GM19328 (cell line): ENCODE data around the gene ATAD3B.
"Not testable (repeated sequence)": the region's sequence is repeated elsewhere in the genome, so short reads cannot be mapped to it uniquely, and the experiment has no call there.

Source experiments
- ATAC-seq: cut with Tn5 transposase; IDR thresholded peaks from one replicate; pipeline ENCODE4 v1.9.1; 2021; ENCODE audit warnings: mild to moderate bottlenecking, moderate library complexity; ENCODE audit not compliant: unreplicated experiment

The ATAD3B gene

DNA sequence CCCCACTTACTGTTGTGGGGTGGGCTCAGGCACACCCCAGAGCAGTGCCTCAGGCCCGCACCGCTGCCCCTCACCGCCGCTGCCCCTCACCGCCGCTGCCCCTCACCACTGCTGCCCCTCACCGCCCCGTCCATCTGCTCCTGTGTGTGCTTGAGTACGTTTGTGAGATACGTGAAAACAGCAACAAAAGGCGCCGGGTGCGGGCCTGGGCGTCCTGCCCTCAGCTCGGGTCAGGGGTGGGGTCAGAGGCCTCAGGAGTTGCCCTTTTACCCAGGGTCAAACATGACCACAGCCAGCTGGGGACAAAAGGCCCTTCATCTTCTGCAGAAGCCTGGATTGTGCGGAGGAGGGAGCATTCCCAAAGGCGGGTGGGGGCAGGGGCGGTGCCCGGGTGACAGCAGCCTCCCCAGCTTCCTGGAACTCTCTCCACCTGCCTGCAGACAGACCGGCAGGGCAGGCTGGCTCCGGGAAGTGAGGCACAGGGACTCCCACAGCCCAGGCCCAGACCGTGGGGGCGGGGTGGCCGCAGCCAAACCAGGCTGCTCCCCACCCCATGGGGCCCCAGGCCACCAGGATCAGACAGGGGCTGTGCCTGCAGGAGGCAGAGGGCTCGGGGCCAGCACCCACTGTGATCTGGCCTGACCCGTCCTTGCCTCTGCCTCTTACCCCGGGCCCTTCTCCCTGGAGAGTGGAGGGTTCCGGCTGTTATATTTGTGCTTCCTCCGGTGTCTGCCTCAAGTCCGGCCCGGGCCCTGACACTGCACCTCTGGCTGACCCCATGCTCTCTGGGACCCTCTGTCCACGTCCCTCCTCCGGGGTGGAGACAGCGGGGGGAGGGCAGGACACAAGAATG is 38.4 kb upstream of the ATAD3B start:
- no peak for ATAC-seq

DNA sequence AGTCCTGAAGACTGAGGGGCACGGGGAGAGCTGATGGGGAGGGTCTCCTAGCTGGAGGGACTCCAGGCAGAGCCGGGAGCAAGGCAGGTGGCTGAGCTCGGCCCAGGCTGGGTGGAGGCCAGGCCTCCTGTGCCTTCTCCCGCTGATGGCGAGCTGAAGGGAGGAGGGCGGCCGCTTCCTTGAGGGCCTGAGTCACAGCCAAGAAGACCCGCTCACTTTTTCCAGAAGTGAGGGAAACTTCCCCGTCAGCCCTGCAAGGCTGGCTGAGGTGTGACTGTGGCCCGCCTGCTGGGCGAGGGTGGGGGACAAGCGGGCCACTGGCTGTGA is 37.8 kb upstream of the ATAD3B start:
- no peak for ATAC-seq

DNA sequence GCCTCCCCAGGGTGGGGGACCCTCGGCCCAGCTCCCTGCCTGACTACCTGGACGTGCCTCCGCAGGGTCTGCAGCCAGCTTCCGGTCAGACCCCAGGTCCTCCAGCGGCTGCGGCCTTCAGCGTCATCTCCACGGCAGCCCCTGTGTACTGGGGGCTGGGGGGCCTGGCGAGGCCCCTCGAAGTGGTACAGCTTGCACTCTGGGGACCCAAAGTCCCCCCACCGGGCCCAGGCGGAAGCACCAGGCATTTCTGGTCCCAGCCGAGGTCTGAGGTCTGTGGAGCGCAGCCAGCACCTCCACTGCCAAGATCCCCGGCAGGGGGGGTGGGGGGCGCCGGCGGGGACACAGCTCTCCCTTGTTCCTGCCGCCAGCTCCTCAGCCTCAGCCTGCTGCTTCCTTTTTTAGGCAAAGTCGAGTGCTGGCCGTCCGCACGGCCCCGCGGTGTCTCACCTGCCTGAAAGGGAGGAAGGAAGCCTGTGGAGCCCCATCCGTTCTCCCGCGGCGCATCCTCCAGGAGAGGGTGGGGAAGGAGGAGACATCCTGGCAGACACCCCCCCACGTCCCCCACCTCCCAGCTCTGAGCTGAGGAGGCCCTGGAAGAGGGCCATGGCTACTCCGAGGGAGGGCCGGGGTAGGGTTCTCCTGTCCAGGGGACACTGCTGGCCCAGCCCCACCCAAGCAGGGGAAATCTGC is 37.3 kb upstream of the ATAD3B start:
- ATAC-seq = no peak

- ATAC-seq = no peak
These were observed 36.8 kb upstream of the ATAD3B start for GRCh38 chr1:1434824-1435105.

GRCh38 chr1:1435106-1435903 is 36.3 kb upstream of the ATAD3B start, which contains the start of gene VWA1:
TSS of gene VWA1 (plus strand) at chr1:1435690. CDS start at chr1:1435749, 59 bp downstream.
- ATAC-seq = no peak

- ATAC-seq = no peak
These were observed 35.5 kb upstream of the ATAD3B start for GRCh38 chr1:1435911-1436629.

DNA sequence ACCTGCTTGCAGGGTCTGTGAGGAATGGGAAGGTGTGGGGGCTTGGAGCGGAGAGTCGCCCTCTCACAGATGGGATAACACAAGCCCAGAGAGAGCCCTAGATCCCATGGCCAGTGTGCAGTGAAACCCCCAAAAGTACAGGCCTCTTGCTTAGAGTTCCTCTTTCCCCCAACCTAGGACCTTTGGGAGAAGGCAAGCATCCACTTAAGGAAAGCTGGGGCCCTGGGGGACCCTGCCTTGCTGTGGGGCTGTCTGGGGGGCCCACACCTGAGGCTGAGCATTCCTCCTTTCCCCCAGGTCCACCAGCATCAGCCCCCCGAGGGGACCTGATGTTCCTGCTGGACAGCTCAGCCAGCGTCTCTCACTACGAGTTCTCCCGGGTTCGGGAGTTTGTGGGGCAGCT is 34.9 kb upstream of the ATAD3B start:
- no peak for ATAC-seq

- ATAC-seq = no peak
These were observed 34.3 kb upstream of the ATAD3B start for GRCh38 chr1:1437033-1437903.

- ATAC-seq = no peak
These were observed 33.6 kb upstream of the ATAD3B start for GRCh38 chr1:1437904-1438376.

DNA sequence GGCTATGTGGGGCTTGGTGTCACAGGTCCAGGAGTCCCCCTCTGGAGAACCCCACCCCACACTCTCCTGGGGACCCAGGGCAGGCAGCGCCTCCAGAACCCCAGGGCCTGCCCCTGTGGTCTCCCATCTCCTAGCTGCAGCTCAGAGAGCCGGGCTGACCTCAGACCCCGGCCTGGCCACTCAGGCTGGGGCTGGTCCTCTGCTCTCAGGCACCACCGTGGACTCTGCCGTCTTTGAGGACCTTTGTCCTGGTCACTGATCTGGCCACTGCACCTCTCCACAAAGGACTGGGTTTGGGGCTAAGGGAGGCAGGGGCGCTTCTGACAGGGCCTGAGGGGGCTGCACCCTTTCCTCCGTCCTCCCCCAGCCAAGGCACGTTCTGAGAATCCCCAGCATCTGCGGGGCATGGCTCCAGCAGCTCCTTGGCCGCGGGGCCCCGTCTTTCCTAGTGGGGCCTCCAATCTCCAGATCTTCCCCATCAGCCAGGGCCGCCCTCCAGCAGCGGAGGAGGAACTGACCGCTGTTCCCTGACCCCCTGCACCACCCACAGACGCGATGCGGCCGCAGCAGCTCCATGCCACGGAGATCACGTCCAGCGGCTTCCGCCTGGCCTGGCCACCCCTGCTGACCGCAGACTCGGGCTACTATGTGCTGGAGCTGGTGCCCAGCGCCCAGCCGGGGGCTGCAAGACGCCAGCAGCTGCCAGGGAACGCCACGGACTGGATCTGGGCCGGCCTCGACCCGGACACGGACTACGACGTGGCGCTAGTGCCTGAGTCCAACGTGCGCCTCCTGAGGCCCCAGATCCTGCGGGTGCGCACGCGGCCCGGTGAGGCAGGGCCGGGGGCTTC is 32.8 kb upstream of the ATAD3B start:
- ATAC-seq = no peak

DNA sequence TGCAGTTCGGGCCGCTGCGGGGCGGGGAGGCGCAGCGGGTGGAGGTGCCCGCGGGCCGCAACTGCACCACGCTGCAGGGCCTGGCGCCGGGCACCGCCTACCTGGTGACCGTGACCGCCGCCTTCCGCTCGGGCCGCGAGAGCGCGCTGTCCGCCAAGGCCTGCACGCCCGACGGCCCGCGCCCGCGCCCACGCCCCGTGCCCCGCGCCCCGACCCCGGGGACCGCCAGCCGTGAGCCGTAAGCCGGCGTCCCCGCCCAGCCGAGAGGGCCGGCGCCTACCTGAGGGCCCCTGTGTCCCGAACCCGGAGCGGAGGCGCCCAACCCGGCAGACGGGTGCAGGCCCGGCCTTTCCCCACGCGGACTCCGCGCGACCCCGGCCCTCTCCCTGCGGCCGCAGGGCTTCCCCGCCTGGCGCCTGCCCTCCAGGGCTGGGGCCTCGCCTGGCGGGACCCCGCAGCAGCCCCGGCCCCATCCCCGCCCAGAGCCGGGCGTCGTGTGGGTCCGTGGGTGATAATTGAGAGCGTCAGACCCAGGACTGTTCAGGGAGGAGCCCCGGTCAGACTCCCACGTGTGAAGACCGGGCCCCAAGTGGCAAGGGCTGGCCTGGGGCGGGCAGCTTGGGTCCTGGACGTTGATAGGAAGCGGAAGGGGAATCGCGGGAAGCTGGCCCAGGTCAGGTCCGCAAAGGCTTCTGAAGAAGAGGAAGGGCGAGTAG is 31.9 kb upstream of the ATAD3B start:
- no peak for ATAC-seq

DNA sequence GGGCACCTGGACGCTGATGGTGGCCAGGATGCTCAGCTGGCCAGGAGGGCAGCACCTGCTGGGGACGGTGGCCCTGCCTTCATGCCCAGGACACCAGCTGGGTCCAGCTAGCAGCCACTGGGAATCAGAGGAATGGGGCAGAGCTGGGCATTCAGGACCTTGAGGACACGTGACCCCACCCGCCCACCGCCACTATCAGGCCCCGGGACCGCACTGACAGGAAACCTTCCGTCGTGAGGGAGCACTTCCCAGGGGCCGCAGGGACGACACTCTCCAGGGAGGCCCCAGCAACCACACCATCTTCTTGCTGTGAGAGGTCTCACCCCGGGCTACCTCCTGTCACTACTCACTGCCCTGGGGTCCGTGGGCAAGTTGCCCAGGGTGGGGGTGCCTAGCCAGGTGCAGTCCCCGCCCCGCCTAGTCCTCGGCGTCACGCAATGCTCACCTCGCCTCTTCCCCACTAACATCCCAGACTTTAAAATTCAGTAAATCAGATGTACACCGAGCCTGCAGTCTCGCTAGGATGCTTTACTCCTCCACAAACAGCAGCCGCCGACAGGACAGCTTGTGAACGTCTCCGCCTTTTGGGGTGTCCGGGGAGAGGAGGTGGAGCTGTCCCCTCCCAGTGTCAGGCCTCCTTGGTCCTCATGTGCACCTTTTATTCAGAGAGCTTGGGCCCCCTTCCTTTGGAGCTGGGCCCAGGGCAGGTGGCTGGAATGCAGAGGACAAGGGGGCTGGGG is 31.1 kb upstream of the ATAD3B start:
- no peak for ATAC-seq

- ATAC-seq = no peak
These were observed 30.3 kb upstream of the ATAD3B start for GRCh38 chr1:1441002-1441888.

DNA sequence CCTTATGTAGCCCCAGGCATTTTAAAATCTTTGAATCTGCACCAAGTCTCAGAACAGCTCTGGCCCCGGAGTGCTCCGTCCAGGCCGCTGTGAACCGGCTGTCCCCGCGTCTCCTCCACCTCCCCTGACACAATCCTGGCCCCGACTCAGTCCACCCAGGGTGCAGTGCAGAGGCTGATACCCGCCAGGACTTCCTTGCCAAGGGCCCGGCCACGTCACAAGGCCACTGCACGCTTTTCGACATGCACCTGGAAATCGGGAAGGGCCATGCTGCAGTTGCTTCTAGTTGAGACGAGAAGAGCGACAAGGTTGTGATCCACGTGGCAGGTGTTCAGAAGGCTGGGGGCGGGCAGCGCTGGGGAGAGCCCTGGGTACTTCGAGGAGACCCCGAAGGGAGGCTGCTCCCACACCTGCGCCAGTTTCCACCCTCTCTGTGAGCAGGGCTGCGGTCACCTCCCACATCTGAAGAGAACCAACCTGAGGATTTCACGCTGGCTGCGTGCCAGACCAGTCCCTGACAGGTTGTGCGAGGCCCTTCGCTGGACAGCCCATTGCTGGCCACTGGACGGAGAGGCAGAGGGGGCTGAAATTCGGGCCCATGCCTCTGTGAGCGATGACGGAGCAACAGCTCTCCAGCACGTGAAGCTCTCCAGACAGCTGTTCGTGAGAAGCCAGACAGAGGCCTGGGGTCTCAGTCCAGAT is 29.3 kb upstream of the ATAD3B start:
- no peak for ATAC-seq

- ATAC-seq = not testable (repeated sequence)
These were observed 24.9 kb upstream of the ATAD3B start for GRCh38 chr1:1446631-1447030.

DNA sequence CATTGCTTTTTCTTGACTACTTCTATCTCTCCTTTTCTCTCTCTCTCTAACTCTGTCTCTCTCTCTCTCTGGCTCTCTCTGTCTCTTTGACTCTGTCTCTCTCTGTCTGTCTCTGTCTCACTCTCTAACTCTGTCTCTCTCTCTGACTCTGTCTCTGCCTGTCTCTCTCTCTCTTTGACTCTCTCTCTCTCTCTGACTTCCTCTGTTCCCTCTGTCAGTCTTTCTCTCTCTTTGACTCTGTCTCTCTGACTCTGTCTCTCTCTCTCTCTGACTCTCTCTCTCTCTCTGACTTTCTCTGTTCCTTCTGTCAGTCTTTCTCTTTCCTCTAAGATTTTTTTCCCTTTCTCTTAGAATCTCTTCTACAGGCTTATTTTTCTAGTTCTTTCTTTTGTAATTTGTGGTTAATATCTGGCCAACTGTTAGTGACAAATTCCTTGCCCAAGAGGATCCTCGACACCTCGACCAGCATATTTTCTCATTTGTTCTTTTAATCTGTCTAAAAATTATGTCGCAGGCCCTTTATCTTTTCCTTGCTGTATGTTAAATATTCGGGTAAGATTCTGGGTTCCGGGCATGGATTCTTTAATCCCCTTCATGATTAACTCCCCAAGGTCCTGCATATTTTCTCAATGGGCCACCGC is 22.3 kb upstream of the ATAD3B start, which contains the start of gene ATAD3C:
ATAD3C (plus strand) TSS at position 591 of the 641 bp plus-strand sequence. CDS start 995 bp downstream, outside the sequence.
- no peak for ATAC-seq
